ENCODE measurements around the gene EPS15.

- TF ChIP-seq CTCF (IDR thresholded peaks at IDR 0.05) (no peak), TCF7L2 (IDR thresholded peaks at IDR 0.05; ENCODE audit: low read depth, low read length) (no peak), POLR2AphosphoS5 (IDR thresholded peaks at IDR 0.05; ENCODE audit: low read depth, low read length) (no peak), SIN3A (IDR thresholded peaks at IDR 0.05; ENCODE audit: borderline replicate concordance, insufficient read depth, low read depth, low read length) (no peak)
Measured at GRCh38 chr1:51392241-51392640, 126.8 kb downstream of the EPS15 start.

All from Panc1 (cell line).